WTC11 (cell line): ENCODE results near the gene TKTL1.

ENCODE experiments used
- E2F4 ChIP-seq: sonication (generic); formaldehyde crosslinking; IDR thresholded peaks from 2 replicates; pipeline ENCODE4 v1.8.1; 2022; ENCODE audit warnings: low read depth, mild to moderate bottlenecking, moderate library complexity, missing genetic modification reagents, borderline replicate concordance
- MLX ChIP-seq: sonication (generic); formaldehyde crosslinking; IDR thresholded peaks from 2 replicates; pipeline ENCODE4 v1.8.1; 2023; ENCODE audit warnings: mild to moderate bottlenecking, missing genetic modification reagents, moderate library complexity
- NFYB ChIP-seq: sonication (generic); formaldehyde crosslinking; conservative IDR thresholded peaks from 2 replicates; pipeline ENCODE4 v1.8.0; 2022; ENCODE audit warnings: low read depth, missing genetic modification reagents
- SMAD3 ChIP-seq: sonication (generic); formaldehyde crosslinking; IDR thresholded peaks from 2 replicates; pipeline ENCODE4 v1.8.0; 2022; ENCODE audit warnings: missing genetic modification reagents, mild to moderate bottlenecking, borderline replicate concordance
- ZNF232 ChIP-seq: sonication (generic); formaldehyde crosslinking; IDR thresholded peaks from 2 replicates; pipeline ENCODE4 v1.8.0; 2022; ENCODE audit warnings: mild to moderate bottlenecking, missing genetic modification reagents
- ZSCAN18 ChIP-seq: fragments of 250-450 bp; sonication (Bioruptor Pico); IDR thresholded peaks from 2 replicates; pipeline ENCODE4 v2.1.2; 2022; ENCODE audit warnings: mild to moderate bottlenecking, moderate library complexity
- TF ChIP-seq, protein P1 (sequence below): sonication (generic); formaldehyde crosslinking; IDR thresholded peaks from 2 replicates; pipeline ENCODE4 v1.8.1; 2023; ENCODE audit warnings: mild to moderate bottlenecking, missing genetic modification reagents
- TF ChIP-seq, protein P2 (sequence below): fragments of 200-600 bp; IDR thresholded peaks from 2 replicates; pipeline ENCODE4 v1.8.0; 2022; ENCODE audit warnings: antibody characterized with exemption

DNA sequence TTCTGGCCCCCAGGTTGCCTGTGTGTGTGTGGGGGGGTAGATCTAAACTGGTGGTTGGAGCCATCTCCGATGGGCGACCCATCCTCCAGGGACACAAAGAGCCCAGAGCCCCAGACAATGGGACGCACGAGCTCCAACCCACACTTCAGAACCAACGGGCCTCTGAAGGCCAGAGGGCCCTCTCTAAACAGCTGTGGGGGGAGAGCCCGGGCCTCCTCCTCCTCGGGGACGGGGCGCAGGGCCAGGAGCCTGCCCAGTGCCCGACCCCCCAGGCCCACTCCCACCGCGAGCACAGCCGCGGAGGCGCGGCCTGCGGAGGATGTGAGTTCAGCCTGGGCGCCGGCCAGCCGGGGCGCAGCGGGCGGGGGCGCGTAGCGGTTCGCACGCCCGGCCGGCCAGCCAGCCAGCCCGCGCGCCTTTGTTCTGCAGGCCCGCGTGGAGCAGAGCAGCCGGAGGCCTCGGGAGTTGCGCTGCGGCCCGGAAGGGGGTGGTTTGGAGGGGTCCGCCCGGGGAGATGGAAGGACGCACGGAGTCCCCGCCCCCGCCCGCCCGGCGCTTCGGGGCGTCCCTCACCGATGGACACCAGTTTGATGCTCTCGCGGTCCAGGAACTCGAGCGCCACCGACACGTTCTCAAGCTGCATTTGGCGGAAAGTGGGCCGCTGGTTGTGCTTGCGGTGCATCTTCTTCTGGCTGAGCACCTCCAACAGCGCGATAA is 74.9 kb downstream of the TKTL1 start:
- TF ChIP-seq ZSCAN18 (CRISPR knock-in tag) (no peak), MLX (no peak), ZNF232 (CRISPR knock-in tag) (no peak), SMAD3 (no peak), NFYB (CRISPR knock-in tag) (no peak), E2F4 (CRISPR knock-in tag) (peak; percentile 46; the same call in 1 of the 2 replicates)
- TF ChIP-seq, protein P1, sequence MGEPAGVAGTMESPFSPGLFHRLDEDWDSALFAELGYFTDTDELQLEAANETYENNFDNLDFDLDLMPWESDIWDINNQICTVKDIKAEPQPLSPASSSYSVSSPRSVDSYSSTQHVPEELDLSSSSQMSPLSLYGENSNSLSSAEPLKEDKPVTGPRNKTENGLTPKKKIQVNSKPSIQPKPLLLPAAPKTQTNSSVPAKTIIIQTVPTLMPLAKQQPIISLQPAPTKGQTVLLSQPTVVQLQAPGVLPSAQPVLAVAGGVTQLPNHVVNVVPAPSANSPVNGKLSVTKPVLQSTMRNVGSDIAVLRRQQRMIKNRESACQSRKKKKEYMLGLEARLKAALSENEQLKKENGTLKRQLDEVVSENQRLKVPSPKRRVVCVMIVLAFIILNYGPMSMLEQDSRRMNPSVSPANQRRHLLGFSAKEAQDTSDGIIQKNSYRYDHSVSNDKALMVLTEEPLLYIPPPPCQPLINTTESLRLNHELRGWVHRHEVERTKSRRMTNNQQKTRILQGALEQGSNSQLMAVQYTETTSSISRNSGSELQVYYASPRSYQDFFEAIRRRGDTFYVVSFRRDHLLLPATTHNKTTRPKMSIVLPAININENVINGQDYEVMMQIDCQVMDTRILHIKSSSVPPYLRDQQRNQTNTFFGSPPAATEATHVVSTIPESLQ (CRISPR knock-in tag) = no peak
- TF ChIP-seq, protein P2, sequence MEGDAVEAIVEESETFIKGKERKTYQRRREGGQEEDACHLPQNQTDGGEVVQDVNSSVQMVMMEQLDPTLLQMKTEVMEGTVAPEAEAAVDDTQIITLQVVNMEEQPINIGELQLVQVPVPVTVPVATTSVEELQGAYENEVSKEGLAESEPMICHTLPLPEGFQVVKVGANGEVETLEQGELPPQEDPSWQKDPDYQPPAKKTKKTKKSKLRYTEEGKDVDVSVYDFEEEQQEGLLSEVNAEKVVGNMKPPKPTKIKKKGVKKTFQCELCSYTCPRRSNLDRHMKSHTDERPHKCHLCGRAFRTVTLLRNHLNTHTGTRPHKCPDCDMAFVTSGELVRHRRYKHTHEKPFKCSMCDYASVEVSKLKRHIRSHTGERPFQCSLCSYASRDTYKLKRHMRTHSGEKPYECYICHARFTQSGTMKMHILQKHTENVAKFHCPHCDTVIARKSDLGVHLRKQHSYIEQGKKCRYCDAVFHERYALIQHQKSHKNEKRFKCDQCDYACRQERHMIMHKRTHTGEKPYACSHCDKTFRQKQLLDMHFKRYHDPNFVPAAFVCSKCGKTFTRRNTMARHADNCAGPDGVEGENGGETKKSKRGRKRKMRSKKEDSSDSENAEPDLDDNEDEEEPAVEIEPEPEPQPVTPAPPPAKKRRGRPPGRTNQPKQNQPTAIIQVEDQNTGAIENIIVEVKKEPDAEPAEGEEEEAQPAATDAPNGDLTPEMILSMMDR = no peak
